H9 (cell line): ENCODE measurements around the gene ANKRD13B. TPM values are rescaled to one million over a fixed set of nuclear protein-coding genes. Genes with fewer than 3 reads are reported as not detected.

Experiments
- DNase-seq: peaks from one replicate; pipeline ENCODE4 v3.0.0-alpha.2; 2017
- H2AFZ ChIP-seq: one replicate; pipeline ENCODE4 v1.6.1; 2013; ENCODE audit warnings: mild to moderate bottlenecking, low read length, control low read depth, moderate library complexity
- H2AK5ac ChIP-seq: 2 replicates; pipeline ENCODE4 v1.6.1; 2013; ENCODE audit warnings: low read length, control low read depth, mixed read lengths; ENCODE audit not compliant: insufficient read length
- H2BK120ac ChIP-seq: one replicate; pipeline ENCODE4 v1.6.1; 2013; ENCODE audit warnings: low read depth, mild to moderate bottlenecking, low read length, control low read depth, inconsistent platforms; ENCODE audit not compliant: poor library complexity, severe bottlenecking
- H2BK12ac ChIP-seq: 2 replicates; pipeline ENCODE4 v1.6.1; 2013; ENCODE audit warnings: low read length, control low read depth, mixed read lengths, low read depth; ENCODE audit not compliant: insufficient read length
- H2BK15ac ChIP-seq: 2 replicates; pipeline ENCODE4 v1.6.1; 2013; ENCODE audit warnings: low read depth, low read length, control low read depth
- H2BK20ac ChIP-seq: one replicate; pipeline ENCODE4 v1.6.1; 2013; ENCODE audit warnings: low read depth, mild to moderate bottlenecking, low read length, control low read depth, inconsistent platforms; ENCODE audit not compliant: poor library complexity, severe bottlenecking
- H2BK5ac ChIP-seq: 2 replicates; pipeline ENCODE4 v1.6.1; 2013; ENCODE audit warnings: low read length, control low read depth, mixed read lengths; ENCODE audit not compliant: insufficient read length
- H3K14ac ChIP-seq: 2 replicates; pipeline ENCODE4 v1.6.1; 2013; ENCODE audit warnings: low read length, control low read depth; ENCODE audit not compliant: insufficient read depth
- H3K18ac ChIP-seq: 2 replicates; pipeline ENCODE4 v1.6.1; 2013; ENCODE audit warnings: low read depth, mild to moderate bottlenecking, mixed read lengths, low read length, control low read depth; ENCODE audit not compliant: insufficient read length
- H3K23ac ChIP-seq: 2 replicates; pipeline ENCODE4 v1.6.1; 2013; ENCODE audit warnings: low read length, control low read depth, mixed read lengths, low read depth; ENCODE audit not compliant: insufficient read length
- H3K23me2 ChIP-seq: 2 replicates; pipeline ENCODE4 v1.6.1; 2013; ENCODE audit warnings: low read depth, mild to moderate bottlenecking, mixed read lengths, low read length, control low read depth; ENCODE audit not compliant: insufficient read length, poor library complexity, severe bottlenecking
- H3K27ac ChIP-seq: 2 replicates; pipeline ENCODE4 v1.5.1; 2013; ENCODE audit warnings: low read length, control low read depth, mixed read lengths, low read depth; ENCODE audit not compliant: insufficient read length
- H3K27me3 ChIP-seq: 2 replicates; pipeline ENCODE4 v1.6.1; 2013; ENCODE audit warnings: low read length, control low read depth, inconsistent platforms; ENCODE audit not compliant: insufficient read depth
- H3K4ac ChIP-seq: 2 replicates; pipeline ENCODE4 v1.6.1; 2013; ENCODE audit warnings: low read depth, mild to moderate bottlenecking, control low read depth, inconsistent platforms, low read length, moderate library complexity
- H3K4me1 ChIP-seq: 2 replicates; pipeline ENCODE4 v1.6.1; 2013; ENCODE audit warnings: low read length, control low read depth, inconsistent platforms; ENCODE audit not compliant: insufficient read depth
- H3K4me2 ChIP-seq: 2 replicates; pipeline ENCODE4 v1.6.1; 2013; ENCODE audit warnings: low read length, control low read depth, mixed read lengths; ENCODE audit not compliant: insufficient read length, insufficient read depth
- H3K56ac ChIP-seq: 2 replicates; pipeline ENCODE4 v1.6.1; 2013; ENCODE audit warnings: low read depth, mild to moderate bottlenecking, mixed read lengths, low read length, control low read depth; ENCODE audit not compliant: insufficient read length
- H3K79me1 ChIP-seq: 2 replicates; pipeline ENCODE4 v1.6.1; 2013; ENCODE audit warnings: low read depth, mild to moderate bottlenecking, moderate library complexity, low read length, control low read depth, inconsistent platforms; ENCODE audit not compliant: insufficient read depth, poor library complexity, severe bottlenecking
- H3K79me2 ChIP-seq: 2 replicates; pipeline ENCODE4 v1.6.1; 2013; ENCODE audit warnings: low read length, control low read depth, inconsistent platforms; ENCODE audit not compliant: insufficient read depth
- H3K9ac ChIP-seq: 2 replicates; pipeline ENCODE4 v1.6.1; 2013; ENCODE audit warnings: low read length, control low read depth, mixed read lengths; ENCODE audit not compliant: insufficient read length; ENCODE audit errors: extremely low read depth
- H3K9me3 ChIP-seq: one replicate; pipeline ENCODE4 v1.6.1; 2013; ENCODE audit warnings: low read depth, low read length, inconsistent platforms; ENCODE audit not compliant: control insufficient read depth
- H3T11ph ChIP-seq: one replicate; pipeline ENCODE4 v1.6.1; 2013; ENCODE audit warnings: mild to moderate bottlenecking, low read length, control low read depth, inconsistent platforms
- H4K20me1 ChIP-seq: one replicate; pipeline ENCODE4 v1.6.1; 2013; ENCODE audit not compliant: control insufficient read depth, insufficient read length, insufficient read depth
- H4K5ac ChIP-seq: 2 replicates; pipeline ENCODE4 v1.6.1; 2013; ENCODE audit warnings: low read depth, mild to moderate bottlenecking, mixed read lengths, low read length, control low read depth; ENCODE audit not compliant: insufficient read length
- H4K8ac ChIP-seq: replicated peaks from 2 replicates; pipeline ENCODE4 v1.6.1; 2013; ENCODE audit warnings: low read length, control low read depth, mixed read lengths, low read depth; ENCODE audit not compliant: insufficient read length
- H4K91ac ChIP-seq: 2 replicates; pipeline ENCODE4 v1.6.1; 2013; ENCODE audit warnings: low read depth, mild to moderate bottlenecking, moderate library complexity, mixed read lengths, low read length, control low read depth; ENCODE audit not compliant: insufficient read length
- H3K27ac Mint-ChIP-seq, 3 experiments: 2 replicates in 2 of 3; 3 replicates in 1 of 3; pipeline ENCODE4 v1.8.0; 2020 to 2021; ENCODE audit warnings: mixed read lengths in 3 of 3, mild to moderate bottlenecking in 1 of 3, moderate library complexity in 1 of 3
- H3K27me3 Mint-ChIP-seq: 2 replicates; pipeline ENCODE4 v1.8.0; 2021; ENCODE audit warnings: low read depth, mild to moderate bottlenecking, moderate library complexity, mixed read lengths
- H3K36me3 Mint-ChIP-seq, 3 experiments: 2 replicates in 2 of 3; 3 replicates in 1 of 3; pipeline ENCODE4 v1.8.0; 2020 to 2021; ENCODE audit warnings: low read depth in 3 of 3, mixed read lengths in 3 of 3; ENCODE audit not compliant: insufficient read depth in 1 of 3
- H3K4me1 Mint-ChIP-seq, 2 experiments: 2 replicates each; pipeline ENCODE4 v1.8.0; 2020; ENCODE audit warnings: mixed read lengths in 2 of 2
- H3K4me3 Mint-ChIP-seq, 2 experiments: 2 replicates in 1 of 2; 3 replicates in 1 of 2; pipeline ENCODE4 v1.8.0; 2020 to 2021; ENCODE audit warnings: mild to moderate bottlenecking in 2 of 2, mixed read lengths in 2 of 2, moderate library complexity in 1 of 2
- H3K9me3 Mint-ChIP-seq, 2 experiments: 2 replicates in 1 of 2; 3 replicates in 1 of 2; pipeline ENCODE4 v1.8.0; 2020; ENCODE audit warnings: mild to moderate bottlenecking in 2 of 2, mixed read lengths in 2 of 2, moderate library complexity in 1 of 2
- WGBS: extraction: QIAGEN DNeasy Blood & Tissue Kit; methylation state at CpG from one replicate; pipeline ENCODE4 v1.1.7; 2013; ENCODE audit warnings: missing lambda C conversion rate, low lambda C conversion rate, mixed read lengths; ENCODE audit not compliant: insufficient read length; ENCODE audit errors: extremely low coverage; 5-methylcytosine and 5-hydroxymethylcytosine counted together
- total RNA-seq: library from RNA; stranded (reverse); gene quantifications from 2 replicates; pipeline ENCODE4 v1.2.1, GENCODE V29; 2021
- TF ChIP-seq, protein P1 (sequence below): fragments of 200-600 bp; sonication (generic); conservative IDR thresholded peaks from 3 replicates; pipeline ENCODE4 v1.8.0; 2021; ENCODE audit warnings: antibody characterized with exemption, mild to moderate bottlenecking

The ANKRD13B gene
- total RNA-seq, 1 experiment from 2014 or later, result 24.2 TPM

DNA sequence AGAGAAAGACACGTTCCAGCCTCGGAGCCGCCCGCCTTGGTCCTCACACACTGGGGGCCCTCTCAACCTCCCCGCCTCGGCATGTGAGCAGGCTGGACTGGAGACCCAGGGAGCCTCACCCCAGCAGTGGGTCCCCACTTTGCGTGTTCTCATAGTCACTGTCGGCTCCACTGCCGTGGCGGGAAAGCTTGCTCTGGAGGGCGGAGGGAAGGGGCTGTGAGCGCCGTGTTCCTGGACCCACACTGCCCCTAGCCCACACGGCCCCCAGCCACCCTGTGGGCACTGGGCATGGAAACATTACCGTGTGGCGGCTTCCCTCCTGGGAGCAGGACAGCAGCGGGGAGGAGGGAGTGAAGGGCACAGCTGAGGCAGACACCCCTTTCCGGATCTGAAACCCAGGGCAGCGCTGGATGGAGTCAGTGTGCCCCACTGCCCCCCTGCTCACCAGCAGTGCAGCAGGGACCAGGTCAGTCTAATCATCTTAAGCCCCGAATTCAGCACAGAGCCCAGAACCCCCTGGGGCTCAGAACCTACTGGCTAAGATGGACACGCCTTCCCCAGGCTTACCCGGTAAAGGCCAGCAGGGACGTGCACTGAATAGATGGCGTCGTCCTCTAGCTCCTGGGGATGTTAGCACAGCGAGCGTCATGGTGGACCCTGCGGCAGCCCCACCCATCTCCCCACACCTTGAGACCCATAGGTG is 17.3 kb upstream of the ANKRD13B start:
- Histone ChIP-seq H2BK12ac (no peak overlapping the region), H3K27me3 (no peaks in the 10 kb centered on the region), H4K5ac (no peak overlapping the region), H4K91ac (no peak overlapping the region), H3T11ph (no peak overlapping the region), H3K4me2 (no peak overlapping the region), H3K14ac (no peak overlapping the region), H3K56ac (no peak overlapping the region), H4K8ac (no peak overlapping the region), H2BK15ac (no peak overlapping the region), H3K27ac (no peak overlapping the region), H2BK120ac (no peak overlapping the region), H4K20me1 (peaks cover 2% of the 10 kb centered on the region), H2BK5ac (no peak overlapping the region), H3K4ac (no peak overlapping the region), H3K4me1 (no peaks in the 10 kb centered on the region), H3K79me1 (no peaks in the 10 kb centered on the region), H2BK20ac (no peak overlapping the region), H3K9ac (no peak overlapping the region), H2AFZ (no peak overlapping the region), H3K18ac (no peak overlapping the region), H2AK5ac (no peak overlapping the region), H3K23me2 (peaks cover 2% of the 10 kb centered on the region), H3K9me3 (no peaks in the 10 kb centered on the region), H3K23ac (no peak overlapping the region), H3K79me2 (no peaks in the 10 kb centered on the region)
- peak; percentile 29 for DNase-seq
- H3K9me3 Mint-ChIP-seq, result no peaks in the 10 kb centered on the region
- TF ChIP-seq, protein P1, sequence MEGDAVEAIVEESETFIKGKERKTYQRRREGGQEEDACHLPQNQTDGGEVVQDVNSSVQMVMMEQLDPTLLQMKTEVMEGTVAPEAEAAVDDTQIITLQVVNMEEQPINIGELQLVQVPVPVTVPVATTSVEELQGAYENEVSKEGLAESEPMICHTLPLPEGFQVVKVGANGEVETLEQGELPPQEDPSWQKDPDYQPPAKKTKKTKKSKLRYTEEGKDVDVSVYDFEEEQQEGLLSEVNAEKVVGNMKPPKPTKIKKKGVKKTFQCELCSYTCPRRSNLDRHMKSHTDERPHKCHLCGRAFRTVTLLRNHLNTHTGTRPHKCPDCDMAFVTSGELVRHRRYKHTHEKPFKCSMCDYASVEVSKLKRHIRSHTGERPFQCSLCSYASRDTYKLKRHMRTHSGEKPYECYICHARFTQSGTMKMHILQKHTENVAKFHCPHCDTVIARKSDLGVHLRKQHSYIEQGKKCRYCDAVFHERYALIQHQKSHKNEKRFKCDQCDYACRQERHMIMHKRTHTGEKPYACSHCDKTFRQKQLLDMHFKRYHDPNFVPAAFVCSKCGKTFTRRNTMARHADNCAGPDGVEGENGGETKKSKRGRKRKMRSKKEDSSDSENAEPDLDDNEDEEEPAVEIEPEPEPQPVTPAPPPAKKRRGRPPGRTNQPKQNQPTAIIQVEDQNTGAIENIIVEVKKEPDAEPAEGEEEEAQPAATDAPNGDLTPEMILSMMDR, result no peak
- no peak overlapping the region for H3K4me3 Mint-ChIP-seq
- H3K4me1 Mint-ChIP-seq, result peaks cover 2 to 13% of the 10 kb centered on the region in 2 experiments
- H3K27ac Mint-ChIP-seq, result no peak overlapping the region
- peaks cover 19 to 61% (median 49%) of the 10 kb centered on the region in 3 experiments for H3K36me3 Mint-ChIP-seq
- peaks cover 8% of the 10 kb centered on the region for H3K27me3 Mint-ChIP-seq
- WGBS, result no CpG with 5 or more reads among the region's 28 CpGs
